DMS153 treated with DMSO at 0.1 percent for 48 hours (cell line): ENCODE data around the gene FGFR2.
A peak's percentile ranks its signal among the peaks of the same experiment; 100 is the strongest.

Experiments
- DNase-seq: peaks from one replicate; lab custom pipeline; 2025; ENCODE audit not compliant: unreplicated experiment; lab: John Stamatoyannopoulos, UW

The FGFR2 gene

GRCh38 chr10:121497513-121498470 lies 100.5 kb downstream of the FGFR2 start:
- DNase-seq, result peak; percentile 43

- no peak for DNase-seq
Measured at GRCh38 chr10:121495719-121496118, 102.5 kb downstream of the FGFR2 start.

DNA sequence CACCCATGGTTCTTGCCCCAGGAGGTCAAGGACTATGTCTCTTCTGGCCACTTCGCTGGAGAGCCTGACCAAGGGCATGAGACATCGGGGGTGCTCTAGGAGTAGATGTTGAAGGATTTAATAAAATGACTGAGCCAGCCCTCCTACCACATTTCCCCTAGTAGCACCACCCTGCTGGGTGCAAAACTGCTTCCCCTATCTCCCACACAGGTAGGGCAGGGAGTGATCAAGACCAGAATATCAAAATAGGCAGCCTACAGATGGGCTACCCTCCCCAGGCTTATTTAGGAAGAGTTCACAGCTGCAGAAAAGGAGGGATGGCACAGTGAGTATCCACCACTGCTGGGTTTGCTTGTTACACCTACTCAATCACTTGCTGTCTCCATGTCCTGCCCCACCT lies 103.9 kb downstream of the FGFR2 start:
- DNase-seq, result no peak

DNA sequence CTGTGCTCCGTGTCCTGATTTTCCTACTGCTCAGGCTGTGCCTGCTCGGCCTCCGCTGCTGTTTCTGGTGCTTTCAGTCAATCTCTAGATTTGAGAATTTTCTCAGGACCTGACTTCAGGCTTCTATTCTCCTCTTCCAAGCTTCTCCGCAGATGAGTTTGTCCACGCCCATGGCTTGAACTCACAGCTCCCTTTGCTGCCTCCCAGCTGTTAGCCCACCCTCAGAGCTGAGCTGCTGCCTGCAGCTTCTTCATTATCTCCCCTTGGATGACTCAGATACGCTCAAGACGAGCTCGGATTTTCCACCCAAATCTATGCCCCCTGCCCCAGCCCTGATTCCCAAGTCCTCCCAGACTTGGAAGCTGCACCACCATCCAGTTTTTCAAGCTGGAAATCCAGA lies 104.7 kb downstream of the FGFR2 start:
- DNase-seq, result no peak

GRCh38 chr10:121490871-121491519 lies 107.2 kb downstream of the FGFR2 start:
- no peak for DNase-seq

- no peak for DNase-seq
Measured at GRCh38 chr10:121485436-121486139, 112.7 kb downstream of the FGFR2 start.

DNA sequence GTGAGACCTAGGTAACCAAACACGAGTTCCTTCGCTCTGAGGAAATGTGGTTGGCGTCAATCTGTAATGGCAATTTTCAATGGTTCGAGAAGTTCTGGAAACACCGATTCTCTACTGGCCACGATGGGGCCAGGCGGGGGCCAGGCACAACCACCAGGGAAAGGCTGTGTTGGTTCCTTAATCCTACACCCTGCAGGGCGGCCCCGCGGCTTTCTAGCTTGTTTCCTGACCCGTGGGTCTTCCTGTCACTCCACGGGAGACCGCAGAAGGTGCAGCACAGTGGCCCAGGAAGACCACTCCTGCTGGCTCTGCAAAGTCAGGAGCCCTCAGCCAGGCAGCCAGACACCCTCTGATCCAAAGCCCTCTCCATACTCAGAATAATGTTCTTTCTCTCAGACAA lies 113.4 kb downstream of the FGFR2 start:
- DNase-seq, result no peak

DNA sequence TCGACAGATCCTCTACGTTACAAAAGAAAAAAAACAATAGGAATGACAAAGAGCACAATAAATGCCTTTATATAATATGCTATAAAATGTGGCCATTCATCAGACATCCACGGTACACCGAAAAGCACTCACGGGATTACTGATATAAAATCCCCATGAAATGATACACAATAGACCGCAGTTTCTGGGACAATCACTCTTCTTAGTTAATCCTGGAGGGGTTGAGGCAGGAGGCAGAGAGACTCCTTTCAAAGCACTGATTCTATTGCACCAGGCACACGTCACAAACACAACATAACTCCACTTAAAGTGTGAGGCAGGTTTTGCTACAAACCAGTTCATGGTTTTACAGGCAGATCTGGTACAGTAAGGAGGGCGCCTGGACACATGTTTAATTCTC lies 113.8 kb downstream of the FGFR2 start:
- no peak for DNase-seq

DNA sequence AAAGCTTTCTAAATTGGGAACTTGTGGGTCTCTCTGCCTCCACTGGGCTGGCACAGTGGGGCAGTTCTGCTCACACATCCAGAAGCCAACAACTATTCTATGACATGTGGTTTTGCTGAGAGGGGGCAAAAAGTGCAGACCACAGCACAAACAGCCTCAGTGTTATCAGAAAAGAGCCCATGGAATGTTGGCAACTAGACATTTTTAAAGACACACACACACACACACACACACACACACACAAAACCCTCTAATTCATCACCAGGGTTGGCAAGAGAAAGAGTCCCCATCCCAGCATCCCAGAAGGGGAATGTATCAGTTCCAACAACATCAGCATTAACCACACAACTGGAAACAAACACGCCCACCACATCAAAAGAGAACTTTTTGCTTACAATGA lies 117.1 kb downstream of the FGFR2 start:
- DNase-seq, result no peak

GRCh38 chr10:121478556-121478955 lies 119.7 kb downstream of the FGFR2 start:
- DNase-seq, result no peak

DNA sequence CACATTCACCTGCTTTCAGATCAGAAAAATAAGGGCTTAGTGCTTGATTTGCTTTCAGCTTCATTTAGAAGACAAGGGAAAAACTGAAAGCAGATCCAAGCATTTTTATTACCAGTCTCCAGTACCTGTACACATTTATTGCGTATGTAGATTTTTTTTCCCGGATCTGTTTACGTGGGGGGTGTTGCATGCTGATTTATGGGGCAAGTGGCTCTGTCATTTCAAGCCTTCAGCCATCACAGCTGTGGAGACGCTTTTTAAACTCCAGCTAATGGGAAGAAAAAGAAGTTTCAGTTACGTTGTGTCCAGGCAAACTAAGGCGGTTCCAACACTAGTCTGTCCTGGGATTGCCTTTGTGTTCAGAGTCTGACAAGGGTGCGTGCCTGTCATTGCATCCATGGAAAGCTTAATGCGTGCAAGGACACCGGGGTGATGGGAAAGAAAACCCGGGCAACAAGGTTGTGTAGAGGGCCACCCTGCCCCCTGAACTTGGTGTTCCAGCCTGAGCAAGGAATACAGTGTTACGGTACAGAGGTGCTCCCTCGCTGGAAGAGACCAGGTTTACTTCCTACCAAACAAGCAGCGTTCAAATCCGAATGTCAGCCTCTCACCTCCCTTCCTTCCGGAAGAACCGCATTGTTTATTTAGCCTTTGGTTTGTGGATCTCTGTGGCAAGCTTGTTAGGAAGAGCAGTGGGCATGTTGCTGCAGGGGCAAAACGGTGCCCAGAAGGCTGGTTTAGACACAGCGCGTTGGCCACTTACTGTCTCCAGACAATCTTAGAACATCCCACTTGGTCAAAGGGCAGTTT lies 128.2 kb downstream of the FGFR2 start:
- no peak for DNase-seq

DNA sequence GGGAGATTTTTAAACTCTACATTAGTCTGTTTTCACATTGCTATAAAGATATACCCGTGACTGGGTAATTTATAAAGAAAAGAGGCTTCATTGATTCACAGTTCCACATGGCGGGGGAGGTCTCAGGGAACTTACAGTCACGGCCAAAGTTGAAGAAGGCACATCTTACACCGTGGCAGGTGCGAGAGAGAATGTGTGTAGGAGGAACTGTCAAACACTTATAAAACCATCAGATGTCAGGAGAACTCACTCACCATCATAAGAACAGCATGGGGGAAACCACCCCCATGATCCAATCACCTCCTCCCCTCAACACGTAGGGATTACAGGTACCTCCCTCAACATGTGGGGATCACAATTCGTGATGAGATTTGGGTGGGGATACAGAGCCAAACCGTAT lies 129.5 kb downstream of the FGFR2 start:
- no peak for DNase-seq

DNA sequence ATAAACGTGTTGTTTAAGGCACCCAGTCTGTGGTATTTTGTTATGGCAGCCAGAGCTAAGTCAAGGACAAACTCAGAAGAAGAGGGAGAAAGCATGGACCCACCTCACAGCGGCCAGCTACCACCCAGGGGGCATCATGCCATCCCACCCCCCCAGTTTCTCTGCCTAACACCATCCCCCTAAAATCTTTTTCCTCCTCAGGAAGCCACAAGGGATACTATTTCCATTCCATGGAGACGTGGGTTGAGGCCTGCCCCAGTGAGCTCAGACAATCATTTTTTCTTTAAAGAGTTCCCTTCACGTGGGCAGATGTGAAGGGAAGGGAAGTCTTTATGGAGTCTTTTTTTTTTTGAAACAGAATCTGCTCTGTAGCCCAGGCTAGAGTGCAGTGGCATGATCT lies 131.8 kb downstream of the FGFR2 start:
- DNase-seq, result no peak

- no peak for DNase-seq
Measured at GRCh38 chr10:121465215-121465614, 133.0 kb downstream of the FGFR2 start.

- no peak for DNase-seq
Measured at GRCh38 chr10:121464517-121464916, 133.7 kb downstream of the FGFR2 start.

DNA sequence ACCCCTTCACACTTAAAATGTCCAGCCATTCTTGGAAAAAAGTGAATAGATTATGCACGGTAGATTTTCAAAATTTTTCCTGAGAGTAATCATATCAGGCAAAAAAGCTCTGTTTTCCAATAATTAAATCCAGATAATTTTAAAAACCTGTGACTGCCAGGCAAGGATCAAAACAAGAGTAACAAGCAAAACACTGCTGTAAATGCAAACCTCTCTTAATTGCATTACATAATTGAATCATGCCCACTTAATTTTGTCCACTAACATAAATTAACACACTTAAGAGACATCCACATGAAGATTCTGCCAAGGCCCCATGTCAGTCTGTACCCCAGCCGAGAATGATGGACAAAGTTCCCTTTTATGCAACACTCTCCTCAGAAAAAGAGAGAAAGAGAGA lies 135.3 kb downstream of the FGFR2 start:
- no peak for DNase-seq

DNA sequence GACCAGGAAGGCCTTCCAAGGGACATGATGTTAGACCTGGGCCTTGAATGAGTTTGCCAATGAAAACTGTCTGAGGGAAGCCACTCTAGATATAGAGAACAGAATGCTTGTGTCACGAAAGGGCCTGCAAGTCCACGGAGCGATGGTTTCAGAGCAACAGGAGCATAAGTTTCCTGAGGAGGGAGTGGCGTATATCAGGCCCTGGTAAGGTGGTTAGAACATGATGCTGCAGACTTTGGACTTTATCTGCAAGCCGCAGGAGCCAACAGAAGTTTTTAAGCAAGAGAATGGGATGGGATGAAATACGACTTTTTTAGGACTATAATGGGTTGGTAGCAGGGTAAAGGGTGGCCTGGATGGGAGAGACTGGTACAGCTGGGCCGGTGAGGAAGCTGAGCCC lies 136.0 kb downstream of the FGFR2 start:
- no peak for DNase-seq

- no peak for DNase-seq
Measured at GRCh38 chr10:121461307-121461706, 136.9 kb downstream of the FGFR2 start.

DNA sequence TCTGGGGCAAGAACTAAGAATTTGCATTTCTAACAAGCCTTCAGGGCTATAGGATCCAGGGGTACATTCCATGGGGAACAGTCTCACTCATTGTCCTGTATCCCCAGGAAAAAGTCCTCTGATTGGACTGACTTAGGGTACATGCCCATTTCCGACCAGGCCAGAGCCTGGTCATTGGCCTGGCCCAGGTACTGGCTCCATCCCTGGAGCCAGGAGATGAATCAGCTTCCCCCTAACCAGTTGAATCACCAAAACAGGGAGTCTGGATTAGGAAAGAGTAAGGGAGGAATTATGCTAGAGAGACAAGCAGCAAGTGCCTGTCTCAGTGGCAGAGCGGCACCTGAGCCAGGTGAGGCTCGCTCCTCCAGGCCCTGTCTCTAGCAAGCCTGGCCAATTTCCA lies 137.5 kb downstream of the FGFR2 start:
- DNase-seq, result no peak

GRCh38 chr10:121459622-121460453 lies 138.4 kb downstream of the FGFR2 start:
- DNase-seq, result no peak
